SK-N-MC (cell line): Measurements from ENCODE around the gene RHBDD2.

Source experiments
- EZH2 ChIP-seq: fragments of 200-600 bp; sonication (generic); IDR thresholded peaks from one replicate; pipeline ENCODE4 v1.6.1; 2017; ENCODE audit warnings: antibody characterized with exemption
- FOXP2 ChIP-seq: optimal IDR thresholded peaks from 2 replicates; pipeline ENCODE3; 2011; ENCODE audit warnings: mild to moderate bottlenecking, moderate library complexity; ENCODE audit not compliant: insufficient read depth; ENCODE audit errors: extremely low read length, control extremely low read depth
- POLR2AphosphoS5 ChIP-seq: IDR thresholded peaks from 2 replicates; pipeline ENCODE4 v1.6.1; 2012; ENCODE audit warnings: mild to moderate bottlenecking, low read depth, low read length, borderline replicate concordance

DNA sequence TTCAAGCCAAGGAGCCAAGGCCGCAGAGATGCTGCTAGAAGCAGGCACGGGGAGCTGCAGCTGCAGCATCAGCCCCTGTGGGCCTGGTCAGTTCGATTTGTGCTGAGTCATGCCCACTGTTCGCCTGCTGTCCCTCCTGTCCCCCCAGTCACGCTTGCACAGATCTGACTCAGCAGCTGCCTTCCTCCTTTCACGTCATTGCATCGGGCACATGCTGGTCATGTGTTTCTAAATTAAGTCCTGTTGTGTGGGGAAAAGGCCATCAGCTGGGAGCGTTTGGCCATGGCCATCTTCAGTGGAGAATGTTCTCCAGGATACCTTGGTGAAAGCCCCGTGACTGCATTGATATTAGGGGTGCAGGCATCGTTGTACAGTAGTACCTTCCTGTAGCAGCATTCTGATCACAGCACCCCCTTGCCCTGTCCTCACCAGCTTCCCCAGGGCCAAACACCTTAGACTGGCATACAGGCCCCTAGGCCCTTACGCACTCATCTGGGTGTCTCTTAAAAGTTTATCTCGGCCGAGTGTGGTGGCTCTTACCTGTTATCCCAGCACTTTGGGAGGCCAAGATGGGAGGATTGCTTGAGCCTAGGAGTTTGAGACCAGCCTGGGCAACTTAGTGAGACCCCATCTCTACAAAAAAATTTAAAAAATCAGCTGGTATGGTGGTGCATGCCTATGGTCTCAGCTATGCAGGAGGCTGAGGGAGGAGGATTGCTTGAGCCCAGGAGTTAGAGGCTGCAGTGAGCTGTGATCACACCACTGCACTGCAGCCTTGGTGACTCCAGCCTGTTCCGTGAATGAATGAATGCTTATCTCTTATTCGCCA, 59.3 kb downstream of the RHBDD2 start:
- no peak for TF ChIP-seq EZH2
- no peak for TF ChIP-seq POLR2AphosphoS5
- TF ChIP-seq FOXP2: no peak
